Mesendoderm (in vitro differentiated cells): ENCODE data around the gene WDR82.

Source experiments
- DNase-seq: peaks from one replicate; pipeline ENCODE4 v3.0.0; 2013
- H2AK5ac ChIP-seq: 2 replicates; pipeline ENCODE4 v1.6.1; 2013; ENCODE audit warnings: low read length, inconsistent platforms
- H2BK120ac ChIP-seq: 2 replicates; pipeline ENCODE4 v1.6.1; 2013; ENCODE audit warnings: low read depth, mild to moderate bottlenecking, low read length, moderate library complexity, mixed read lengths
- H2BK15ac ChIP-seq: replicated peaks from 2 replicates; pipeline ENCODE4 v1.6.1; 2013; ENCODE audit warnings: low read depth, mild to moderate bottlenecking, moderate library complexity
- H2BK5ac ChIP-seq: 2 replicates; pipeline ENCODE4 v1.6.1; 2013; ENCODE audit warnings: low read length, inconsistent platforms
- H3K18ac ChIP-seq: 2 replicates; pipeline ENCODE4 v1.6.1; 2013; ENCODE audit warnings: mild to moderate bottlenecking, low read length, mixed read lengths
- H3K23ac ChIP-seq: one replicate; pipeline ENCODE4 v1.6.1; 2013; ENCODE audit warnings: low read length
- H3K27ac ChIP-seq: 2 replicates; pipeline ENCODE4 v1.5.1; 2013; ENCODE audit warnings: low read depth, mild to moderate bottlenecking, inconsistent platforms, low read length, moderate library complexity
- H3K27me3 ChIP-seq: 2 replicates; pipeline ENCODE4 v1.6.1; 2013; ENCODE audit warnings: low read length, control low read depth, mild to moderate bottlenecking, inconsistent platforms; ENCODE audit not compliant: insufficient read depth, poor library complexity
- H3K36me3 ChIP-seq: 2 replicates; pipeline ENCODE4 v1.6.1; 2013; ENCODE audit warnings: low read length, inconsistent platforms; ENCODE audit not compliant: control insufficient read depth, insufficient read depth
- H3K4ac ChIP-seq: one replicate; pipeline ENCODE4 v1.6.1; 2013; ENCODE audit warnings: low read depth, mild to moderate bottlenecking, low read length, moderate library complexity
- H3K4me1 ChIP-seq: 2 replicates; pipeline ENCODE4 v1.6.1; 2013; ENCODE audit warnings: low read depth, low read length, inconsistent platforms; ENCODE audit not compliant: control insufficient read depth
- H3K4me2 ChIP-seq: 2 replicates; pipeline ENCODE4 v1.6.1; 2013; ENCODE audit warnings: low read length
- H3K4me3 ChIP-seq: 2 replicates; pipeline ENCODE4 v1.5.1; 2013; ENCODE audit warnings: mild to moderate bottlenecking, low read length
- H3K56ac ChIP-seq: one replicate; pipeline ENCODE4 v1.6.1; 2013; ENCODE audit warnings: low read length
- H3K79me1 ChIP-seq: 2 replicates; pipeline ENCODE4 v1.6.1; 2013; ENCODE audit warnings: low read length, inconsistent platforms
- H3K79me2 ChIP-seq: 2 replicates; pipeline ENCODE4 v1.6.1; 2013; ENCODE audit warnings: mild to moderate bottlenecking, low read length; ENCODE audit not compliant: control insufficient read depth, insufficient read depth
- H3K9ac ChIP-seq: 2 replicates; pipeline ENCODE4 v1.6.1; 2013; ENCODE audit warnings: low read length, inconsistent platforms
- H4K5ac ChIP-seq: one replicate; pipeline ENCODE4 v1.6.1; 2013; ENCODE audit warnings: low read length
- H4K8ac ChIP-seq: one replicate; pipeline ENCODE4 v1.6.1; 2013; ENCODE audit warnings: low read depth, mild to moderate bottlenecking, control low read depth, low read length, moderate library complexity
- WGBS: extraction: QIAGEN DNeasy Blood & Tissue Kit; methylation state at CpG from one replicate; pipeline ENCODE4 v1.1.7; 2013; ENCODE audit warnings: low lambda C conversion rate, missing lambda C conversion rate; ENCODE audit not compliant: insufficient coverage; ENCODE audit errors: extremely low coverage; 5-methylcytosine and 5-hydroxymethylcytosine counted together

The WDR82 gene

GRCh38 chr3:52292247-52293065 is 14.0 kb upstream of the WDR82 start:
- H3K4ac ChIP-seq = no peak overlapping the region

DNA sequence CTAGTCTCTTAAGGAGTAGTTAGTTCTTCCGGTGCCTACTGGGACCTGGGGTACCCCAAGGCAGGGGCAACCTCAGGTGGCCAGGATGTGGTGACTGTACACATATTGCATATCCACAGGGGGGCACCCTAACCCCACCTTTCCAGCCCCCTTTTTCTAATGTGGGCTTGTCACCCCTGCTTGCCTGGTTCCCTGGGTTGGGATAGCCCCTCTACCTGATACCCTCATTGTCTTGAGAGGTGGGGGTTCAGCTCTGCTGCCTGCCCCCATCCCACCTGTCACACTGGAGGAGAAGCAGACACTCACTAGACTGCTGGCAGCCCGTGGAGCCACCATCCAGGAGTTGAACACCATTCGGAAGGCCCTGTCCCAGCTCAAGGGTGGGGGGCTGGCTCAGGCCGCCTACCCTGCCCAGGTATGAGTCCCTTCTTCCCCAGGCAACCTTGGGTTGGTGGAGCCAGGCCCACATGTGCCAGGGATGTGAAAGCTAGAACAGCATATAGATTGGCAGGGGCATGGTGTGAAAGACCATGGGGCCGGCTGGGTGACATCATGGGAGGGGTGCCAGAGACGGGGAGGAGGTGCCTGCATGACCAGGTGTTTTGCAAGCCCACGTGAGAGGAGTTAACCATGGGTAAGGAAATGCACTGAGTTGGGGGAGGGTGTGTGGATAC is 13.2 kb upstream of the WDR82 start:
- Histone ChIP-seq H3K56ac (no peak overlapping the region), H3K9ac (no peak overlapping the region), H3K79me2 (no peaks in the 10 kb centered on the region), H3K79me1 (peaks cover 2% of the 10 kb centered on the region), H3K4me1 (peaks cover 4% of the 10 kb centered on the region), H3K27ac (no peak overlapping the region), H3K27me3 (no peaks in the 10 kb centered on the region), H2BK15ac (no peak overlapping the region), H4K5ac (no peak overlapping the region), H3K4me3 (no peak overlapping the region), H2BK120ac (no peak overlapping the region), H2BK5ac (no peak overlapping the region), H3K4ac (no peak overlapping the region), H2AK5ac (no peak overlapping the region), H3K4me2 (no peak overlapping the region), H3K36me3 (no peaks in the 10 kb centered on the region), H3K18ac (no peak overlapping the region), H3K23ac (no peak overlapping the region), H4K8ac (no peak overlapping the region)
- WGBS = no CpG with 5 or more reads among the region's 7 CpGs
- DNase-seq = no peak

More at GRCh38 chr3:52292247-52293065, 14.0 kb upstream of the WDR82 start:
- Histone ChIP-seq H2BK15ac (no peak overlapping the region), H3K36me3 (no peaks in the 10 kb centered on the region), H3K4me3 (no peak overlapping the region), H3K79me1 (no peaks in the 10 kb centered on the region), H3K4me2 (no peak overlapping the region), H3K27me3 (no peaks in the 10 kb centered on the region), H3K4me1 (no peaks in the 10 kb centered on the region), H2BK120ac (no peak overlapping the region), H3K79me2 (no peaks in the 10 kb centered on the region), H2BK5ac (no peak overlapping the region), H2AK5ac (no peak overlapping the region), H3K9ac (no peak overlapping the region), H3K18ac (no peak overlapping the region), H4K5ac (no peak overlapping the region), H3K27ac (no peak overlapping the region), H3K23ac (no peak overlapping the region), H3K56ac (no peak overlapping the region), H4K8ac (no peak overlapping the region)
- WGBS = no CpG with 5 or more reads among the region's 20 CpGs
- DNase-seq = no peak

DNA sequence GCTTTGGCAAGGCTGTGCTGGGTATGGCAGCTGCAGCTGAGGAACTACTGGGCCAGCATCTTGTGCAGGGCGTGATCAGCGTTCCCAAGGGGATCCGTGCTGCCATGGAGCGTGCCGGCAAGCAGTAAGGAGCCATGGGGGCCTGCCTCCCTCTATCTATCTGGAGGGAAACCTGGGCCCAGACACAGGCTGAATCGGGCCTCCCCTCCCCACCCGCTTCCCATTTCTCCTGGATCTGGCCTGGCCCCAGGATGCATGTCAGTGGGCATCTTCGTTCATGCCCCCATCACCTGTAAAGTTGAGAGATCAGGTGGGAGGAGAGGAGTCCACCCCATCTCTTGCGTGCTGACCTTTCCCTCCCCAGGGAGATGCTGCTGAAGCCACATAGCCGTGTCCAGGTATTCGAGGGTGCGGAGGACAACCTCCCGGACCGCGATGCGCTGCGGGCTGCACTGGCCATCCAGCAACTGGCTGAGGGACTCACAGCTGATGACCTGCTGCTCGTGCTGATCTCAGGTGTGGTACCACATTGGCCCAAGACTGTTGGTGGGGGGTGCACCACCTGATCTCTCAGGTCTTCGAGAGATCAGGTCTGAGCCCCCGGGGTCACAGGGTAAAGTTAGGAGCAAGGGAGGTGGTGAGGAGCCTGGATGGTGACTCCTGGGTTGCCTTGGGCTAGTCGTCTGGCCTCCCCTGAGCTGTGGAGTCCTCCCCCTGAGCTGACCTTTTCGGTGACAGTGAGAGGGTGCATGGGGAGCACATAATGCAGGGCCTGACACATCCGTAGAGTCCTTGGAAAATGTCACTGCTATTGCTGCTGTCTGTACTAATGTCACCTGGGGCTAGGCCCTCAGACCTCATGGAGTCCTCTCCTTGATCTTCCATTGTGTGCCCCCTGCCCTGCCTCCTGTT is 12.4 kb upstream of the WDR82 start:
- H2AK5ac ChIP-seq = no peak overlapping the region
- H3K23ac ChIP-seq = no peak overlapping the region
- H3K4me1 ChIP-seq = peaks cover 4% of the 10 kb centered on the region
- no peak overlapping the region for H3K18ac ChIP-seq
- no CpG with 5 or more reads among the region's 23 CpGs for WGBS
- H4K5ac ChIP-seq = no peak overlapping the region
- H2BK120ac ChIP-seq = no peak overlapping the region
- no peak overlapping the region for H2BK5ac ChIP-seq
- peaks cover 2% of the 10 kb centered on the region for H3K79me1 ChIP-seq
- H3K36me3 ChIP-seq = no peaks in the 10 kb centered on the region
- no peaks in the 10 kb centered on the region for H3K27me3 ChIP-seq
- H3K79me2 ChIP-seq = no peaks in the 10 kb centered on the region
- H3K4me3 ChIP-seq = no peak overlapping the region
- no peak overlapping the region for H3K56ac ChIP-seq
- H3K4me2 ChIP-seq = no peak overlapping the region
- H4K8ac ChIP-seq = no peak overlapping the region
- H2BK15ac ChIP-seq = no peak overlapping the region
- no peak overlapping the region for H3K9ac ChIP-seq
- H3K4ac ChIP-seq = no peak overlapping the region
- no peak for DNase-seq
- no peak overlapping the region for H3K27ac ChIP-seq

DNA sequence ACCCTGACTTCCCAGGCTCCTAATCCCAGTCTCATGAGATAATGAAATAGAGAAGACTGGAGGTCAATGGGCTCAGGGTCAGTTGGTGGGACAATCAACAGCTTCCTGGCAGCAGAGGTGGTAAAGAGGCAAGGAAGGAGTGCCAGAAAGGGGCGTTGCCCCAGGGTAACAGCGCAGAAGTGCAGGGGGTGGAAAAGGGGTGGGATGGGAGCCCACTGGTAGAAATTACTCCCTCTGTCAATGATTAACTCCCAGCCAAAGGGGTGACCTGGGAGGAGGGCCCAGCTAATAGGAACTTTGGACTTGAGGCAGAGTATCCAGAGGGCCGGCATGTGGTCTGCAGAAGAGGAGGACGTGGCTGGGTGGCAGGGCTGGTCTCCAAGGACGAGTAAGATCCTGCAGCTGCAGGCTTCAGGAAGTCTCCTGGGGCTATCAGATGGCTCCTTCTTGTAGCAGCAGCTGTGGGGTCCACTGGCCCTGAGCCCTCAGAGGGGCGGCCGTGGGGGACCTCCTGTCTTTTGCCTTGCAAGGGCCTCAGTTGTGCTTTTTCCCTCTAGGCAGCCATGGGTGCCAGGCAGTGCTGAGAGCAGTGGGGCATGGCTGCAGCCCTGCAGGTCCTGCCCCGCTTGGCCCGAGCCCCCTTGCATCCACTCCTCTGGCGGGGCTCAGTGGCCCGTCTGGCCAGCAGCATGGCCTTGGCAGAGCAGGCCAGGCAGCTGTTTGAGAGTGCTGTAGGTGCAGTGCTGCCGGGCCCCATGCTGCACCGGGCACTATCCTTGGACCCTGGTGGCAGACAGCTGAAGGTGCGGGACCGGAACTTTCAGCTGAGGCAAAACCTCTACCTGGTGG is 11.5 kb upstream of the WDR82 start:
- Histone ChIP-seq H3K56ac (no peak overlapping the region), H3K27ac (no peak overlapping the region), H3K4me3 (no peak overlapping the region), H3K4me2 (no peak overlapping the region), H3K27me3 (no peaks in the 10 kb centered on the region), H2AK5ac (no peak overlapping the region), H3K79me1 (peaks cover 2% of the 10 kb centered on the region), H3K79me2 (no peaks in the 10 kb centered on the region), H3K23ac (no peak overlapping the region), H4K8ac (no peak overlapping the region), H2BK15ac (no peak overlapping the region), H3K4ac (no peak overlapping the region), H3K9ac (no peak overlapping the region), H3K18ac (no peak overlapping the region), H2BK120ac (no peak overlapping the region), H4K5ac (no peak overlapping the region), H3K36me3 (no peaks in the 10 kb centered on the region), H2BK5ac (no peak overlapping the region), H3K4me1 (peaks cover 4% of the 10 kb centered on the region)
- no peak for DNase-seq
- no CpG with 5 or more reads among the region's 15 CpGs for WGBS

- no peak overlapping the region for H4K8ac ChIP-seq
- no peak for DNase-seq
- H2BK15ac ChIP-seq = no peak overlapping the region
- no peak overlapping the region for H2BK5ac ChIP-seq
- no peaks in the 10 kb centered on the region for H3K36me3 ChIP-seq
- no peaks in the 10 kb centered on the region for H3K27me3 ChIP-seq
- no peak overlapping the region for H3K4ac ChIP-seq
- H3K27ac ChIP-seq = no peak overlapping the region
- H3K18ac ChIP-seq = no peak overlapping the region
- no peak overlapping the region for H3K9ac ChIP-seq
- H3K23ac ChIP-seq = no peak overlapping the region
- H3K56ac ChIP-seq = no peak overlapping the region
- H3K79me1 ChIP-seq = peaks cover 2% of the 10 kb centered on the region
- H4K5ac ChIP-seq = no peak overlapping the region
- H2AK5ac ChIP-seq = no peak overlapping the region
- no peaks in the 10 kb centered on the region for H3K79me2 ChIP-seq
- no CpG with 5 or more reads among the region's 1 CpG for WGBS
- H2BK120ac ChIP-seq = no peak overlapping the region
- H3K4me2 ChIP-seq = no peak overlapping the region
- peaks cover 4% of the 10 kb centered on the region for H3K4me1 ChIP-seq
- H3K4me3 ChIP-seq = no peak overlapping the region
Observed at GRCh38 chr3:52289338-52289746, 10.9 kb upstream of the WDR82 start.
